BE2C (cell line): ENCODE data around the gene SLC6A9.

Source experiments
- DNase-seq: peaks from one replicate; pipeline ENCODE4 v3.0.0-alpha.2; 2020
- H3K27me3 ChIP-seq: fragments of 250-450 bp; sonication (Bioruptor Pico); 2 replicates; pipeline ENCODE4 v1.5.1; 2020; ENCODE audit warnings: mild to moderate bottlenecking
- H3K36me3 ChIP-seq: fragments of 250-450 bp; sonication (Bioruptor Pico); 2 replicates; pipeline ENCODE4 v1.5.1; 2020; ENCODE audit warnings: mild to moderate bottlenecking
- H3K4me1 ChIP-seq: fragments of 250-450 bp; sonication (Bioruptor Pico); 2 replicates; pipeline ENCODE4 v1.5.1; 2020
- H3K4me3 ChIP-seq: 2 replicates; pipeline ENCODE4 v1.5.1; 2011; ENCODE audit warnings: low read depth, low read length
- H3K9me3 ChIP-seq: fragments of 250-450 bp; sonication (Bioruptor Pico); 2 replicates; pipeline ENCODE4 v1.5.1; 2020
- CTCF ChIP-seq: IDR thresholded peaks from 2 replicates; pipeline ENCODE4 v1.5.1; 2012; ENCODE audit warnings: mild to moderate bottlenecking, low read depth, low read length

The SLC6A9 gene

DNA sequence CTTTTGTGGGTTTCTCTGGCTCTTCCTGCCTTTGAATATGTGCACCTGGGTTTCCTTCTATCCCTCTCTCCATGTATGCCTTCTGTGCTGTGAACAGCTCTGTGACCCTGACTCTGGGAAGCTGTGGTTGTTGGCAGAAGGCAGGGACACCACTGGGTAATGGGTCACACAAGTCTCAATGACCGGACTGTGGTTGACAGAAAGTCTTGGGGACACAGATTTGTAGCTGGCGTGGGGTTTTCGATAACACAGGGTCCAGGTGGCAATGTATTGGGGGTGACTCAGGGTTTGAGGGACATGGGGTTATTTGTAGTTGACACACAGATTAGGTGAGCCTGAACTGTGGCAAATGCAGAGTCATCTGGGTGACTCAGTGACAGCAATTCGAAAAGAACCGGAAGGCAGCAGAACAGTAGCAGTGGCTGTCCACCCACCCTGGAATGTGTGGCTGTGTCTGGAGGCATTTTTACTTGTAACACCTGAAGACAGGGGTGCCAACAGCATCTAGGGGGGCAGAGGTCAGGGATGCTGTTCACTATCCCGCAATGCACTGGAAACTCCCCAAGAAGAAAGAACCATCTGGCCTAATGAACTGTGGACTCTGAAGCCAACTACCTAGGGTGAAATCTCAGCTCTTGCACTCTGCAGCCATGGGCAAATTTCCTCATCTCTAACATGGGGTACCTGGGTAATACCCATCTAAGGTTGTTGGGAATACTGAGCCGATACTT is 13.0 kb upstream of the SLC6A9 start:
- Histone ChIP-seq H3K4me1 (0 out of 2 replicates have a peak, but pooled peaks cover 2% of the 10 kb centered on the region), H3K27me3 (no peaks in the 10 kb centered on the region), H3K36me3 (no peaks in the 10 kb centered on the region), H3K9me3 (no peaks in the 10 kb centered on the region), H3K4me3 (no peak overlapping the region)
- no peak for TF ChIP-seq CTCF
- DNase-seq: no peak

DNA sequence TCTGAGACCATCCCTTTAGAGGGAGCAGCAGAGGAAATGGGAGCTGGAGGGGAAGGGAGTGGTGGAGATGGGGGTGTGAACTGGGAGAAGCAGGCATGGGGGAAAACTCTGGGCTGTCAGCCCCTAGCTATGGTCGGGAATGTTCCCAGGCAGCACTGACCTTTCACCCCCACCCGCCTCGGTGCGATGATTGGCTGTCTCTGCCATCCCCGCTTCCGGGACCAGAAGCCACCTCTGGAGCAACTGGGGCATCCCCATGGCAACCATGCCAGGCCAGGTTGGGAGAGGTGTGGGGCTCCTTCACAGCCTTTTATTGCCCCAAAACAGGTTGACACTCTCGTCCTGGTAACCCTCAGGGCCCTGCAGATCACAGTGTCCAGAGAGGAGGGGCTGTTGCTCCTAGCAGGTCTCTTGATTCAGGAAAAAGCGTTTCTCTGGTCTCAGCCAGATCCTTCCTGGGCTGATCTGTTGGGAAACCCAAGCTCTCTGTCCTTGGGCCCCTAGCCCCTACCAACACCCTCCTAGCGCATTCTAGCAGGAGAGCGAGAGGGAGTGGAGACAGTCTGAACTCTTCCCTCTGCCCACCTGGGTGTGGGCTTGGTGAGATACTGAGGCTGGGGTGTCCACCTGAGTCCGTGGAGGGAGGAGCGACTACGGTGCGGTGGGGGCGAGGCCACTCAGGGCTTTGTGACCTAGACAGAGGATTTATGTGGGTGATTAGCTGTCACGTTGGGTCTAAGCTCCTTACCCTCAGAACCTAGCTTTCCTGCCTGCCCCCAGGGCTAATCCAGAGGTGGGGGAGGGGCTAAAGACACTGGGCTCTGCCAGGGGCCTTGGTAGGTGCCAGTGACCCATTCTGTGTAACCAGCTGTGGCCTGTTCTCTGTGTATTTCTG is 12.2 kb upstream of the SLC6A9 start:
- no peak for DNase-seq
- H3K36me3 ChIP-seq: no peaks in the 10 kb centered on the region
- H3K27me3 ChIP-seq: no peaks in the 10 kb centered on the region
- no peaks in the 10 kb centered on the region for H3K9me3 ChIP-seq
- H3K4me1 ChIP-seq: 0 out of 2 replicates have a peak, but pooled peaks cover 2% of the 10 kb centered on the region
- no peak for TF ChIP-seq CTCF
- H3K4me3 ChIP-seq: no peak overlapping the region

- peaks cover 8% of the 10 kb centered on the region for H3K4me1 ChIP-seq
- TF ChIP-seq CTCF: no peak
Measured at GRCh38 chr1:44040846-44041245, 9.6 kb upstream of the SLC6A9 start.

GRCh38 chr1:44040418-44040817 is 9.2 kb upstream of the SLC6A9 start:
- H3K27me3 ChIP-seq: no peaks in the 10 kb centered on the region
- TF ChIP-seq CTCF: no peak
- no peak for DNase-seq

More at GRCh38 chr1:44040846-44041245, 9.6 kb upstream of the SLC6A9 start:
- Histone ChIP-seq H3K4me3 (no peak overlapping the region), H3K9me3 (no peaks in the 10 kb centered on the region), H3K36me3 (no peaks in the 10 kb centered on the region), H3K27me3 (no peaks in the 10 kb centered on the region)
- DNase-seq: no peak

GRCh38 chr1:44038876-44039657 is 7.8 kb upstream of the SLC6A9 start:
- DNase-seq: no peak
- Histone ChIP-seq H3K4me1 (peaks cover 8% of the 10 kb centered on the region), H3K4me3 (no peak overlapping the region), H3K9me3 (no peaks in the 10 kb centered on the region), H3K27me3 (no peaks in the 10 kb centered on the region), H3K36me3 (no peaks in the 10 kb centered on the region)
- TF ChIP-seq CTCF: no peak

More at GRCh38 chr1:44040418-44040817, 9.2 kb upstream of the SLC6A9 start:
- Histone ChIP-seq H3K9me3 (no peaks in the 10 kb centered on the region), H3K4me1 (peaks cover 8% of the 10 kb centered on the region), H3K4me3 (no peak overlapping the region), H3K36me3 (no peaks in the 10 kb centered on the region)
